ENCODE data around the gene RASGEF1B.

The RASGEF1B gene

GRCh38 chr4:81392164-81392563 lies 79.5 kb downstream of the RASGEF1B start:
- DNase-seq, result no peak

- DNase-seq, result no peak
Observed at GRCh38 chr4:81389720-81390119, 82.0 kb downstream of the RASGEF1B start.

GRCh38 chr4:81380437-81380836 lies 91.3 kb downstream of the RASGEF1B start:
- no peak for DNase-seq

- no peak for DNase-seq
Observed at GRCh38 chr4:81378386-81378785, 93.3 kb downstream of the RASGEF1B start.

GRCh38 chr4:81377191-81377590 lies 94.5 kb downstream of the RASGEF1B start:
- DNase-seq, result no peak

- no peak for DNase-seq
Observed at GRCh38 chr4:81376720-81377119, 95.0 kb downstream of the RASGEF1B start.

Measured in DMS53 (cell line).